Thoracic aorta (tissue), 2 donors: ENCODE measurements around the gene PTPN23. TPM values are rescaled to one million over a fixed set of nuclear protein-coding genes. Genes with fewer than 3 reads are reported as not detected.

Source experiments
- ATAC-seq: fragments of 150-250 bp; one replicate; pipeline ENCODE4 v1.8.0; 2017; ENCODE audit warnings: low read depth; ENCODE audit not compliant: insufficient number of reproducible peaks, low FRiP score
- DNase-seq: peaks from one replicate; pipeline ENCODE4 v3.0.0-alpha.2; 2020; ENCODE audit warnings: low spot score
- H3K27ac ChIP-seq, 2 donors: fragments of 200-600 bp; sonication (generic); 1 replicate in 1 of 2; 2 replicates in 1 of 2; pipeline ENCODE4 v1.5.1; 2016; ENCODE audit warnings: mild to moderate bottlenecking in 2 of 2, moderate library complexity in 2 of 2
- H3K27me3 ChIP-seq: fragments of 200-600 bp; sonication (generic); replicated peaks from 2 replicates; pipeline ENCODE4 v1.6.0; 2016; ENCODE audit warnings: mild to moderate bottlenecking; ENCODE audit not compliant: insufficient read depth
- H3K36me3 ChIP-seq: fragments of 200-600 bp; sonication (generic); one replicate; pipeline ENCODE4 v1.5.1; 2016
- H3K4me1 ChIP-seq, 2 donors: fragments of 200-600 bp; sonication (generic); 1 replicate in 1 of 2; 2 replicates in 1 of 2; pipeline versions ENCODE4 v1.5.1 to v1.6.0; 2016; ENCODE audit warnings: low read depth in 2 of 2, mild to moderate bottlenecking in 1 of 2; ENCODE audit not compliant: control insufficient read depth in 1 of 2
- H3K4me3 ChIP-seq: fragments of 200-600 bp; sonication (generic); 2 replicates; pipeline ENCODE4 v1.5.1; 2016; ENCODE audit warnings: mild to moderate bottlenecking
- H3K9me3 ChIP-seq: fragments of 200-600 bp; sonication (generic); 2 replicates; pipeline ENCODE4 v1.5.1; 2016
- total RNA-seq, 2 donors: library from RNA; depleted of rRNA; stranded (reverse); fragments of >200 nt; gene quantifications; one replicate each; pipeline versions ENCODE4 v1.1.0 to v1.2.3, GENCODE V29; 2016
- TF ChIP-seq, protein P1 (sequence below): fragments of 200-600 bp; sonication (generic); IDR thresholded peaks from one replicate; pipeline ENCODE4 v1.5.1; 2019; ENCODE audit warnings: antibody characterized with exemption

PTPN23 gene
- total RNA-seq, 2 donors from 2014 or later = 32.2 to 50.4 TPM

DNA sequence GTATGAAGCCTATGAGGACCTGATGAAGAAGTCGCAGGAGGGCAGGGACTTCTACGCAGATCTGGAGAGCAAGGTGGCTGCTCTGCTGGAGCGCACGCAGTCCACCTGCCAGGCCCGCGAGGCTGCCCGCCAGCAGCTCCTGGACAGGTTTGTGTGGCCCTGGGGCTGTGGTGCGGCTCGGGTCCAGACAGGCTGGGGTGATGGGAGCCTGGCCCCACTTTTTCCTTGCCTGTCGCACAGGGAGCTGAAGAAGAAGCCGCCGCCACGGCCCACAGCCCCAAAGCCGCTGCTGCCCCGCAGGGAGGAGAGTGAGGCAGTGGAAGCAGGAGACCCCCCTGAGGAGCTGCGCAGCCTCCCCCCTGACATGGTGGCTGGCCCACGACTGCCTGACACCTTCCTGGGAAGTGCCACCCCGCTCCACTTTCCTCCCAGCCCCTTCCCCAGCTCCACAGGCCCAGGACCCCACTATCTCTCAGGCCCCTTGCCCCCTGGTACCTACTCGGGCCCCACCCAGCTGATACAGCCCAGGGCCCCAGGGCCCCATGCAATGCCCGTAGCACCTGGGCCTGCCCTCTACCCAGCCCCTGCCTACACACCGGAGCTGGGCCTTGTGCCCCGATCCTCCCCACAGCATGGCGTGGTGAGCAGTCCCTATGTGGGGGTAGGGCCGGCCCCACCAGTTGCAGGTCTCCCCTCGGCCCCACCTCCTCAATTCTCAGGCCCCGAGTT lies 29.0 kb downstream of the PTPN23 start:
- peaks cover 86% of the 10 kb centered on the region for H3K36me3 ChIP-seq
- no peak overlapping the region for H3K27ac ChIP-seq
- no peak for ATAC-seq

DNA sequence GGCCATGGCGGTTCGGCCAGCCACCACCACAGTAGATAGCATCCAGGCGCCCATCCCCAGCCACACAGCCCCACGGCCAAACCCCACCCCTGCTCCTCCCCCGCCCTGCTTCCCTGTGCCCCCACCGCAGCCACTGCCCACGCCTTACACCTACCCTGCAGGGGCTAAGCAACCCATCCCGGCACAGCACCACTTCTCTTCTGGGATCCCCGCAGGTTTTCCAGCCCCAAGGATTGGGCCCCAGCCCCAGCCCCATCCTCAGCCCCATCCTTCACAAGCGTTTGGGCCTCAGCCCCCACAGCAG lies 29.5 kb downstream of the PTPN23 start:
- H3K27ac ChIP-seq = no peak overlapping the region
- H3K4me3 ChIP-seq = no peak overlapping the region
- peaks cover 91% of the 10 kb centered on the region for H3K36me3 ChIP-seq
- TF ChIP-seq, protein P1, sequence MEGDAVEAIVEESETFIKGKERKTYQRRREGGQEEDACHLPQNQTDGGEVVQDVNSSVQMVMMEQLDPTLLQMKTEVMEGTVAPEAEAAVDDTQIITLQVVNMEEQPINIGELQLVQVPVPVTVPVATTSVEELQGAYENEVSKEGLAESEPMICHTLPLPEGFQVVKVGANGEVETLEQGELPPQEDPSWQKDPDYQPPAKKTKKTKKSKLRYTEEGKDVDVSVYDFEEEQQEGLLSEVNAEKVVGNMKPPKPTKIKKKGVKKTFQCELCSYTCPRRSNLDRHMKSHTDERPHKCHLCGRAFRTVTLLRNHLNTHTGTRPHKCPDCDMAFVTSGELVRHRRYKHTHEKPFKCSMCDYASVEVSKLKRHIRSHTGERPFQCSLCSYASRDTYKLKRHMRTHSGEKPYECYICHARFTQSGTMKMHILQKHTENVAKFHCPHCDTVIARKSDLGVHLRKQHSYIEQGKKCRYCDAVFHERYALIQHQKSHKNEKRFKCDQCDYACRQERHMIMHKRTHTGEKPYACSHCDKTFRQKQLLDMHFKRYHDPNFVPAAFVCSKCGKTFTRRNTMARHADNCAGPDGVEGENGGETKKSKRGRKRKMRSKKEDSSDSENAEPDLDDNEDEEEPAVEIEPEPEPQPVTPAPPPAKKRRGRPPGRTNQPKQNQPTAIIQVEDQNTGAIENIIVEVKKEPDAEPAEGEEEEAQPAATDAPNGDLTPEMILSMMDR = no peak
- no peaks in the 10 kb centered on the region for H3K9me3 ChIP-seq
- no peak for DNase-seq
- H3K4me1 ChIP-seq = peaks cover 0 to 10% of the 10 kb centered on the region in 2 donors
- ATAC-seq = no peak
- no peaks in the 10 kb centered on the region for H3K27me3 ChIP-seq

More for the DNA sequence above, 29.0 kb downstream of the PTPN23 start:
- H3K4me1 ChIP-seq = peaks cover under 1 to 15% of the 10 kb centered on the region in 2 donors
- H3K9me3 ChIP-seq = no peaks in the 10 kb centered on the region
- H3K27me3 ChIP-seq = no peaks in the 10 kb centered on the region
- TF ChIP-seq, protein P1 = no peak
- no peak for DNase-seq
- H3K4me3 ChIP-seq = no peak overlapping the region

DNA sequence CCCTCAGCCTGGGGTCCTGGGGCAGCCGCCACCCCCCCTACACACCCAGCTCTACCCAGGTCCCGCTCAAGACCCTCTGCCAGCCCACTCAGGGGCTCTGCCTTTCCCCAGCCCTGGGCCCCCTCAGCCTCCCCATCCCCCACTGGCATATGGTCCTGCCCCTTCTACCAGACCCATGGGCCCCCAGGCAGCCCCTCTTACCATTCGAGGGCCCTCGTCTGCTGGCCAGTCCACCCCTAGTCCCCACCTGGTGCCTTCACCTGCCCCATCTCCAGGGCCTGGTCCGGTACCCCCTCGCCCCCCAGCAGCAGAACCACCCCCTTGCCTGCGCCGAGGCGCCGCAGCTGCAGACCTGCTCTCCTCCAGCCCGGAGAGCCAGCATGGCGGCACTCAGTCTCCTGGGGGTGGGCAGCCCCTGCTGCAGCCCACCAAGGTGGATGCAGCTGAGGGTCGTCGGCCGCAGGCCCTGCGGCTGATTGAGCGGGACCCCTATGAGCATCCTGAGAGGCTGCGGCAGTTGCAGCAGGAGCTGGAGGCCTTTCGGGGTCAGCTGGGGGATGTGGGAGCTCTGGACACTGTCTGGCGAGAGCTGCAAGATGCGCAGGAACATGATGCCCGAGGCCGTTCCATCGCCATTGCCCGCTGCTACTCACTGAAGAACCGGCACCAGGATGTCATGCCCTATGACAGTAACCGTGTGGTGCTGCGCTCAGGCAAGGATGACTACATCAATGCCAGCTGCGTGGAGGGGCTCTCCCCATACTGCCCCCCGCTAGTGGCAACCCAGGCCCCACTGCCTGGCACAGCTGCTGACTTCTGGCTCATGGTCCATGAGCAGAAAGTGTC lies 30.2 kb downstream of the PTPN23 start:
- DNase-seq (no peak), ATAC-seq (no peak)
- no peaks in the 10 kb centered on the region for H3K9me3 ChIP-seq
- H3K27ac ChIP-seq = no peak overlapping the region
- peaks cover 0 to 3% of the 10 kb centered on the region in 2 donors for H3K4me1 ChIP-seq
- TF ChIP-seq, protein P1 = no peak
- peaks cover 88% of the 10 kb centered on the region for H3K36me3 ChIP-seq
- no peaks in the 10 kb centered on the region for H3K27me3 ChIP-seq
- H3K4me3 ChIP-seq = no peak overlapping the region

DNA sequence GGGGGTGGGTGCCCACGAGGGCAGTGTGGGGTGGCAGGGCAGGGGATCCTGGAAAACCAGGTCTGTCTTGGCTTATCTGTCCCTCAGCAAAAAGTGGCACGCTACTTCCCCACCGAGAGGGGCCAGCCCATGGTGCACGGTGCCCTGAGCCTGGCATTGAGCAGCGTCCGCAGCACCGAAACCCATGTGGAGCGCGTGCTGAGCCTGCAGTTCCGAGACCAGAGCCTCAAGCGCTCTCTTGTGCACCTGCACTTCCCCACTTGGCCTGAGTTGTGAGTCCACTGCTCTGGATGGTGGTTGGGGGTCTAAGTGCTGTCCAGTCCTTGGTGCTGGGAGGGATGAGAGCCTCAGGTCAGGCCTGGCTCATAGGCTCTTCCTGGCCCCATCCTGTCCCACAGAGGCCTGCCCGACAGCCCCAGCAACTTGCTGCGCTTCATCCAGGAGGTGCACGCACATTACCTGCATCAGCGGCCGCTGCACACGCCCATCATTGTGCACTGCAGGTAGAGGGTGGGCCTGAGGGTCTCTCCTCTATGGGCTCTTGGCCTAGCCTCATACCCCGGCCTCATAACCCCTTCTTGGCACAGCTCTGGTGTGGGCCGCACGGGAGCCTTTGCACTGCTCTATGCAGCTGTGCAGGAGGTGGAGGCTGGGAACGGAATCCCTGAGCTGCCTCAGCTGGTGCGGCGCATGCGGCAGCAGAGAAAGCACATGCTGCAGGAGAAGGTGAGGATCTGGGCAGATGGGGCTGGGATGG lies 31.1 kb downstream of the PTPN23 start:
- no peak overlapping the region for H3K4me3 ChIP-seq
- no peaks in the 10 kb centered on the region for H3K27me3 ChIP-seq

More for the DNA sequence above, 31.1 kb downstream of the PTPN23 start:
- no peak for ATAC-seq
- H3K27ac ChIP-seq = no peak overlapping the region
- DNase-seq = no peak
- TF ChIP-seq, protein P1 = no peak
- H3K4me1 ChIP-seq = no peaks in the 10 kb centered on the region
- H3K36me3 ChIP-seq = peaks cover 81% of the 10 kb centered on the region
- no peaks in the 10 kb centered on the region for H3K9me3 ChIP-seq
